HuH-7.5 (cell line): ENCODE results near the gene DOCK4.
A peak's percentile ranks its signal among the peaks of the same experiment; 100 is the strongest.

ENCODE experiments used
- DNase-seq: peaks from one replicate; pipeline ENCODE4 v3.0.0; 2011; ENCODE audit warnings: low spot score

The DOCK4 gene

DNA sequence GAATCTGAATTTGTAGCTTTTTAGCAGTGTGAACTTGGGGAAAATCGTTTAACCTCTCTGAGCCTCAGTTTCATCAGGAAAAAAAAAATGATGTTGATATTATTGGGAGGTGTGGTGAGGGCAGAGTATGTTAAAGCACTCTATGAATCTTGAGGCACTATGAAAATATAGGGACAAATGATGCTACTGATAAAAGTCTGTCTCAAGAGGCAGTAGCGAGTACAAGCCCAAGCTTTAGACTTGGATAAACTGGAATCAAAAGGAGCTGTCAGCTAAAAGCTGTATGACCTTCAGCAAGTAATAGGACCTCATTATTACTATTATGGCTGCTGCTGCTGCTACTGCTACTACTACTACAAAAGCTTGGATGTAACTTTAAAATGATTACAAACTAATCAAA lies 8.7 kb upstream of the DOCK4 start:
- DNase-seq: no peak

DNA sequence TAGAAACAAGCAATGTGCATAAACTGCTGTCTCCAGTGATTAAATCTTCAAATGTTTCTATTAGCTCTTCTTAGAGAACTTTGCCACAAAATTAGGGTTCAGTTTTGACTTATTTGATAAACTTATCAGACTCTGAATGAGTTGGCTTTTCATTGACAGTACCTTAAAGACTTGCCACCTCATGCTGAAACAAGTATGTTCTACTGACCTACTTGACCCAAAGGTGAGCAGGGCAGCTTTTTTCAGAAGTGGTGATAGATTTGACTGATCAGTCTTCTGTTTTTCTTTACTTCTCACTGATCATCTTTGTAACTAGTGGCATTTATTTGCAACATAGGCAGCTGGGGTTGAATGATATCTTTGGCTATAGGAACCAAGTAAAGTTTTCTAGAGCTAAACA lies 8.1 kb upstream of the DOCK4 start:
- DNase-seq: no peak

DNA sequence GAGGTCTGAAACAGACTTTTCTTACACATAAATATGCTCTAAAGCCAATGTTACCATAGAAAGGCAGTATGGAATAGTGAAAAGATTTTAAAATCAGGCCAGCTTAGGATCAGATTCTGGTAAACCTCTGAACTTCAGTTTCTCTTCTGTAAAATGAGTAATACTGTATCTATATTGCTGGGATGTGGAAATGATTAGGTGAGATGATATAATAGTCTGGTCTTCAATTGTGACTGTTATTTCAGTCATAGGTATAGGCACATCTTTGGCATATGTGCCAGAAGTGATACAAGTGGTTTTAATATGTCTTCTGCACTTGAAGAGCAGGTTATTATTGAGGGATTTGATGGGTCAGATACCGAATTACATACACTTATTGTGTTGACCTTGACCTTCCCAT lies 7.5 kb upstream of the DOCK4 start:
- no peak for DNase-seq

DNA sequence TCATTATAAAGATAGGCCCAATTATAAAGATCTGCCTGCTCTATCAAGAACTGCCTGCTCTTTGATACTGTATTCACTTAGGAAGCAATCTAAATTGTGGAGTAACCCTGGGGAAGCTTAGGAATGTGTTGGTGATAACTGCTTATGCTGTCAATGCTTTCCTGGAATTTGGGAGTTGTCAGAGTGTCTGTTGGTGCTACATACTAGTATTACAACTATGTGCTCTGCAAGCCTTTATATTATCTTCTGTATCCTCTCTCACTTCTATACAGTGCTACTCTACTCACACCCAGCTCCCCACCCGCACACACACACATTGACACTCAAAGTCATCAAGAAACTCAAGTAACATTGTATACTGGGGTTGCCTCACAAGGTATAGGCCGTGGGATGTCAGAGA lies 6.4 kb upstream of the DOCK4 start:
- no peak for DNase-seq

DNA sequence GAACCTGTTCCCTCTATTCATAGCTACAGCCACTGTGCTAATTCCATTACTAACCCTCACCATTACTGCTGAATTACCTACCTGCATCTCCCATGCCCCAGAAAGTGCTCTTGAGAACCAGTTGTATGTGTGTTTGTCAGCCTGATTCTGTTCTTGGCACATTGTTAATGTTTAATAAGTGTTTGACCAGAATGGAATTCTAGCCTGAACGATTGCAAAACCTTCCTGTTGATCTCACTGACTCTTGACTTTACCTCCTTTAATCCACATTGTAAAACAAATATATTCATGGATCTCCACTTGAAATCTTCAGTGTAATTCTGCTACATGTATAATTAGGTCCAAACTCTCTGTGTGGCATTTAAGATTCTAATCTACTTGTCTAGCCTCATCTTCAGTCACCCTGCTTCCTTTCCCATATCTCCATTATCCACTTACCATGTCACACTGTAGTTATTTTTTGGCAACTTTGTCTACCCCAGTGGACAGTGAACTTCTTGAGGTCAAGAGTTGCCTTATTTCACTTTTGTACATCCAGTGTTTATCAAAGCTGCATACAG lies 5.2 kb upstream of the DOCK4 start:
- DNase-seq: peak; percentile 32

DNA sequence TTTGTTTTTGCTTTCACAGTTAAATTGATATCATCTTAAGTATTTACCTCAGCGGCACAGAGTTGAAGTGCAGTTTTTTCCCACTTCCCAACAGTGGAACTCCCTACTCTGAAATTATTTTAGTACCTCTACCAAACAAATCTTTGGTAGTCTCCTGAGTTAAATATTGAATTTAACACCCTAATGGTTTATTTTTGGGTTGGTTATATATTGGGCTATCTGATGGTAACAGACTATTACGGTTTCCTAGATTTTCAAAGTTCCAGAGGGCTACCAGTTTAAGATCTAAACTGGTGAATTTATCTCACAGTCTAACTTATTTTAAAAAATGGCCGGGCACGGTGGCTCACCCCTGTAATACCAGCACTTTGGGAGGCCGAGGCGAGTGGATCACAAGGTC lies 1.6 kb upstream of the DOCK4 start:
- no peak for DNase-seq

DNA sequence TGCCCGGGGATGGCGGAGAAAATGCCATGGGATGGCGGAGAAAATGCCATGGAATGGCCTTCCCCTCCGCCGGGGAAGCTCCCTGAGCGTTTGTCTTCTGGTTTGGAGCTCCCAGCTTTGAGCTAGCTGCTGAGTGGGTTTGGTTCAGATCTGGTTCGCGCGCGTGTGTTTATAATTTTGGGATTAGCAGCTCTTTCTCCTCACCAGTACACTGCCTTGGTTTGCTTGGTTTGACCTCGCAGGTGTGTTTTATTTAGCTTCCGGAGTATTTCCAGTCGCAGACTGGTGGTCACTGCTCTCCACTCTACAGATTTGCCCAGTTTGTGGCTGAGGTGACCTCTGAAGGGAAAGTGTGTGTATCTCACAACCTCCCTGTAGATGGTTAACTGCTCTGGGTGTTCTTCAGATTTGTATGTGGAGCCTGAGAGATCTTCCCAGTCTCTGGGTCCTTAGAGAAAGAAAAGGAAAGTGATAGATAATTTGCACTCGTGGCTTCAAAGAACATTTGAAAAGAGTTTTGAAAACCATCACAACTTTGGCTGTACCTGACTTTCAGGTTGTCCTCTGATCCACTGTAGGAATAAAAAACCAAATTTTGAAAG lies 893 bp upstream of the DOCK4 start:
- peak; percentile 47 for DNase-seq

DNA sequence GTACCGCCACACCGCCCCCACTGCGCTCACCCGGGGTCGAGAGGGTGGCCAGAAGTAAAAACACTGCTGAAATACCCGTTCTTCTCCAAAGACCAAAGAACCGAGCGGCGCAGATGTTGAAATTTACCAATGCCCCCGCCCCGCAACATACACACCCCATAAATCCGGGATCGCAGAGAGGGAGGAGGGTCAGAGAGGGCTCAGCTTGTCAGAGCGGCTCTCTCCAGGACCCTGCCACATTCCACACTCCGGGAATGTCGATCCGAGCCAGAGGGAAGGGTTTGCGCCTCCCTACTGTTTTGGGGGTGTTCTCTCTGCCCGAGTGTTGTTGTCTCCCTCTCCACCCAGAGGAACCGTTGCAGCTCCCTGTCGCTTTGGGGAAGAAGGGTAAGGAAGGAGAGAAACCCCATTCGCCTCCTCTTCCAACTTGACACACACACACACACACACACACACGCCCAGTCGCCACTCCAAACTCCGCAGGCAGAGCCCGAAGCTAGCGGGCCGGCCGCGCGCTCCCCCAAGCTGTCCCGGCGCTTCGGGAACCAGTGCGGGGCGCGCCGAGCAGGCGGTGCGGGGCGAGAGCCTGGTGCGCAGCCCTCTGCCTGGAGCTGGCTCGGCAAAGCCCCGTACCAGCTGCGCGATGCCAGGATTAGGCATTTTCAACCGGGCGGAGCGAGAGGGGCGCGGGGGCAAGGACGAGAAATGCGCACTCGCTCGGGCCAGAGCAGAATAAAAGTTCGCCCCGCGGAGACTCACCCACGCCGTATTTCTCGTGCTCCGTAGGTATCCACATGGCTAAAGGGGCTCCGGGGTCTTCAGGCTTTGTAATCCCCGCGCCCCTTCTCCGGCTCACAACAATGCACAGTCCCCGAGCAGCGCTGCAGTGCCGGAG lies 609 bp downstream of the DOCK4 start:
- peak; percentile 58 for DNase-seq

DNA sequence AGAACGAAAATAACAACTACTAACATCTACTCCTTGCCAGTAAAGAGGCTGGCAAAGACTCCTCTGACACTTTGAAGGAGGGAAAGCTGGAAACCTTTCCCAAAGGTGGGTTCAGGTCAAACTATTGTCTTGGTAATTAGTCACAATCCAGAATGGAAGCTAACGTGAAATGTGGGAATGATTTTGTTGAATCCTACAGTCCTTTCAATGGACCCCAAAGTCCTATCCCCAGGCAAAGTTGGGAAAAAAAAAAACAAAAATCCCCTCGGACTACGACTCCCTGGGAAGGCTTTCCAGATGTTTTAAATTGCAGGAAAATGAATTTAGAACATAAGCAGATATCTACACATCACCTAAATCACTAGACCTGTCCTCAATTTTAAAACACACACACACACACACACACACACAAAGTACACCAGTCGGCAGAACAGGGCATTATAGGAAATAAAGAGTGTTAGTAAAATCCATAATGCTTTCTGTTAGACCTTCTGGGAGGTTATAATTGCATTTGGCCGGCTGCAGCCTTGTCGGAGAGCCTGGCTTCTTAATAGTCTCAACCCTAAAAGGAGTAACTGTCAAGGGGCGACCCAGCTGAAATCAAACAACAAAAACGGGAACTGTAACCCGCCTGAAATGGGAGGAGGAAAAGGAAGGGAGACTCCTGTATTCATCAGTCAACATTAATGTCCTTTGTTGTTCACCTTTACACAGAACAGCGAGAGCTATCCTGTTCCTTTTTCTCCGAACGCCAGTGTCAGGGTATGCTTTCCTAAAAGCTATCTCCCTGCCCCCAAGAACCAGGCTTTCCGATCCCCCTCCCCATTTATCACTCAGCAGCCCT lies 1.5 kb downstream of the DOCK4 start:
- DNase-seq: no peak

DNA sequence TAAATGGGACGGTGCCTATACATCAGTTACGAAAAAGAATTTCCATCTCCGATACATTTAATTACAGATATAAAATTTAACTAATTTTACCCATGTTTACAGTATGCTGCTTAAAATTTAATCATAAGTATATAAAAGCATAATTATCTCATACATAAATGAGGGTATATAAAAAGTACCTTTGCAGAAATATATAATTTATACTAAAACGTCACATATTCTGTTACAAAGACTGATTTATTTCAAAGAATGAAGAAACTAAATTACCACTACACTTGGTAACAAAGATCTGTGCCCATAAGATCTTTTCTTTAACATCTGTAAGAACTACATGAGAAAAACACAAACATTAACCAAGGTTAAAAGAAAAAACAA lies 2.8 kb downstream of the DOCK4 start:
- DNase-seq: no peak

DNA sequence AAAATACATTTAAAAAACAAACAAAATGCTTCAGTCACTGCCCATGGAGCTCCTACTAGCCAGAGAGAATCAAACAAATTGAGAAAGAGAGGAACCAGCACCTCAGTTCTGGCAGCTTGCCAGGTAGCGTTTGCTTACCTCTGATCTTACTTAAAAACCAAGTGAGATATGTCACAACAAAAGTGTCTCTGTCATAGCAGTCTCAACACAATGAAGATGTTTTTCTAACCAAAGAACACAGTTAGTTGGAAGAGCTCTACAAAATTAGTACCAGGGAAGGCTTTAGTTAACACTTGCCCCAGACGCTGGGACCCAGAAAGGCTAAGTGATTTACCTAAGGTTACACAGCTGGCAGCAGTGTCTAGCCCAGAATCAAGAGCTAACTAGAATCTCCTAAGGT lies 3.4 kb downstream of the DOCK4 start:
- DNase-seq: no peak

DNA sequence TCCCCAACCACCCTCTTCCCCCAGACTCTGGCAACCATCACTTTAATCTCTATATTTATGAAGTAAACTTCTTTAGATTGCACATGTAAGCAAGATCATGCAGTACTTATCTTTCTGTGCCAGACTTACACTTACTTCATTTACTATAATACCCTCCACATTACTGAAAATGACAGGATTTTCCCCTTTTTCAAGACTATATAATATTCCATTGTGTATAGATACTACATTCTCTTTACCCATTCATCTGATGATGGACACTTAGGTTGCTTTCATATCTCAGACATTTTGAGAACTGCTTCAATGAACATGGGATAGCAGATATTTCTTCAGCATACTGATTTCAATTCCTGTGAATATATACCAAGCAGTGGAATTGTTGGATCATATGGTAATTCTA lies 4.4 kb downstream of the DOCK4 start:
- DNase-seq: no peak

DNA sequence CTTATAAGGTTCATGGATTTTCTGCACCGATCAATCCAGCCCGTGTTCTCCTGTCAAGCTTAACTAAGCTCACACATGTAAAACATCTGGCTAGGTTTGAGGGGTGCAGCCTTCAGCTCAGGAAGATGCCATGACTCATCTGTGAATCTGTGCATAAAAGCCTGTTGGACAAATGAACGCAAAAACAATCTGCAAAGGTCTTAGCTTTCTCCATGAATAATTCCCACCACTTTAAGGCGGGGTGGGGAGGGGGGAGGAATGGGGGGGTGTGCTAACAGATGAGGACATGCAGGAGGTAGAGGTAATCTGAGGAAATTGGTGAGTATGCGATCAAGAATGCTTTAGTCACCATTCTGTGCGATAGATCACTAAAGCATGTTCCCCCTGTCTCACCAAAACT lies 4.8 kb downstream of the DOCK4 start:
- no peak for DNase-seq

DNA sequence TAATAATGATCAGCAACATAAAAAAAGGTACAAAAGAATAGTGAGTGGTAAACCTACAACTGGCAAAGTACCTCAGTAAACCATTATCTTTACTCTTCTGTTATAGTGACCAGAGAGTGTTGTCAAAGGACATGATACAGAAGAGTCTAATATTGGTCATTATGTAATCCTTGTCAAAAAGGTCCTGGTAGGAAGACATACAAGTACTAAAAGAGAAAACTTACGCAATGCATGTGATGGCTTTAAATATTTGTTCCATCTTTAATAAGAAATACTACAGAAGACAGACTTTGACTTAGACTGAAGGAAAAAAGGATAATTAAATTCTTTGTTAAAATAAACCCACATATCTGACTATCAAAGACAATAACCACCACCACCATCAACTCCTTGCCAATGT lies 6.5 kb downstream of the DOCK4 start:
- no peak for DNase-seq

DNA sequence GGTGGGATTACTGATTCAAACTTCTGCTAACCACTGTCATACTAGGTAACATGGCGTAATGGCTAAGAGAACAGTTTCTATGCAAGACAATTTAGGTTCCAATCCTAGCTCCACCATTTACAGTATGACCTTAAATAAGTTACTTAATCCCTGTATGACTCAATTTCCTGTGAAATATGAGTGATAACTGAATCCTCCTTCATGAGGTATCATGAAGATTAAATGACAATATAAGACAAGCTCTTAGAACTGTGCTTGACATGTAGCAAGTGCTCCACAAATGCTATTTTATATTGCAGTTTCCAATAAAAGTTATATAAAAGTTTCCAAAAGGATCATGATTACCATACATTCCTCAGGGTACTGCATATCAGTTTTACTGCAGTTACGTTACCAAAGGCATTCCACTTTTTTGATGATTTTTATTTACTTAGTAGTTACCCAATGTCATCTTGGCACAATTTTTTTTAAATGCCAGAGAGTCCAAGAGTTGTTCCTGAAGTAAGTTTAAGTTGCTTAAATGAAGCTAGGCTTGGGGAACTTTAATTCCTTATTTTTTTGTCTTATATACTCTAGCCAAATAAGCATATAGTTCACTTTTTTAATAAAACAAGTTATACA lies 7.1 kb downstream of the DOCK4 start:
- no peak for DNase-seq

DNA sequence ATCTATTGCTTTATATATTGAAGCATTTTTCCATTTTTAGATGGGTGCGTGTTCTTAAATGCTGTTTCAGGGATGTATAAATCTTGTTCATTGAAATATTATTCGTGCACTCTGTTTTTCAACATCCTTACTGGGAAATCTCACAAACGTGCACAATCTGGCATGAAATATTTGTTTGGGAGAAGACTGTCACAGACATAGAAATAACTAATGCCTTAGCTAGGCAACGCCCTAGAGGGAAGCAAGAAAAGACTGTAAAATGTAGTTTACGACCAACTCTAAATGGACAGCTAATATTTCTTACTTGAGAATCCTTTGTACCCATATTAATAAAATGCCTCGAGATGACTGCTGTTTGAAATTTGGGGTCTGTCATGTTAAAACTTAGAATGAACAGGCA lies 8.9 kb downstream of the DOCK4 start:
- DNase-seq: no peak

DNA sequence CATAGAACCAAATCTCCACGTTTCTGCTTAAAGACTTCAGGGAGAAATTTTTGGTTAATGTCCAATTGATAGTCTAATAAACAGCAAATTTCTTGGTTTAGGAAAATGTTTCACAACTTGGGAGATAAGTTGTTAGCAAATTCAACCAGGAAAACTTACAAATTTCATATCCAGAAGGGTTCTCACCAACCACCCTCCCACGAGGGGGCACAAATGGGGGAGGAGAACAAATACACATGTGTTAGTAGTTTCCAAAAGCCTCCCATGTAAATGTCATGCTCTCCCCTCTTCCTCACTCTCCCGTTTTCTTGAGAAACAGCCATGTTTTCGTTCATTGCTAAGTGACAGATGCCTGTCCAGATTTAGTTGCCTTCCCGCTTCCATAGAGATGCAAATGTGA lies 10.5 kb downstream of the DOCK4 start:
- DNase-seq: no peak

DNA sequence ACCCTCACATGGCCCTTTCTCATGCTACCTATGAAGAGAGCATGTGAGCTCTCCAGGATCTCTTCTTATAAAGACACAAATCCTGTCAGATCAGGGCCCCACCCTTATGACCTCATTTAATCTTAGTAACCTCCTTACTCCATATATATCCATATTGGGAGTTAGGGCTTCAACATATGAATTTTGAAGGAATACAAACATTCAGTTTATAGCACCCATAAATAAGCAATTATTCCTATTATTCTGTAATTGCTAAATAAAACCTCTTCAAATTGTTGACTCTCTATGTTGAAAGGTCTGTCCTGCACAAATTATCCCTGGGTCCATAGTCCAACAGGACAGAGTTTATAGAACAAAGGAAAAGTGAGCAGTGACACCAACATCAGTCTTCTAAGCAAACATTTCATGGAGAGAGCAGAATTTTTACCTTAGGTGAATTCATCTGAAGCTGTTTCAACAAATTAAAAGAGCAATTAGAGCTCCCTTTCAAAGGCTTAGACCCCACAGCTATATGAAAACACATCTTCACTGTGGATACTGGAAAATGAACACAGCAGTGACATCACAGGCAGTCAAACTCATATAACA lies 12.2 kb downstream of the DOCK4 start:
- DNase-seq: no peak

DNA sequence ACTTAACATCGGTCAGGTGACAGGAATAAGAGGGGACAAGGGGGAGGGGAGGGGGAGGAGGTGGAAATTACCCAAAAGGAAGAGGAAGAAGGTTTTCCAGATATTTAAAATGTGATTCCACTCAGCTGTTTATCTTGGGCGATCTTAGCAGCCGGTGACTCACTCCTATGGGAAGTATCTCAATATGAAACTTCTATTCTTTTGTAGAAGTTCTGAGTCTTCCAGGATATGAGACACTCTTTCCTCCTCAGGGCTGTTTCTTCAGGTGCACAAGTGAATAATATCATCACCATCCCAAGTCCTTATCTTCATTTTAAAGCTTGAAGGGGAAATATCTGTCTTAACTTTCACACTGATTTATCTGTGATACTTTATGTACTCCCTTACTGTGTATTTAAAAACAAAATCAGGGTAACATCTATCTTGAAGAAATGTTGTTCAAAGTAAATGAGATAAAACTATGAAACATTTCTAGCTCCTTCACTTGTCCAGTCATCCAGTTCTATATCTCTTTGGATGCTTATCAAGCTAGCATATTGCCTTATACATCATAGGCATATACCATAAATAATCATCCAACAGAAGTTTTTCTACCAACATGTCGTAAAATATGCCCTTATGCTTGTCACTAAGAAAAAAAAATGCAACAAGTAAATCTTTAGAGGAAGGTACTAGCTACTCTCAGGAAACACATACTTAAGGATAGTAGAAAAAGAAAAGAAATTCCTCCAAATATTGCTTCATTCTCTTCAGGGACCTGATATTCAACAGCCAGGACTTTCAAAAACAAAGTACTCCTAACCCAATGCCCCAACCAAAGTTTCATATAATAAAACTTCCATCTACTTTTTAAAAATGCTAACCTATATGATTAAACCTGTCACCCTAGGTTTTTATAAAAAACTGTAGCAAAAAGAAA lies 13.7 kb downstream of the DOCK4 start:
- no peak for DNase-seq

DNA sequence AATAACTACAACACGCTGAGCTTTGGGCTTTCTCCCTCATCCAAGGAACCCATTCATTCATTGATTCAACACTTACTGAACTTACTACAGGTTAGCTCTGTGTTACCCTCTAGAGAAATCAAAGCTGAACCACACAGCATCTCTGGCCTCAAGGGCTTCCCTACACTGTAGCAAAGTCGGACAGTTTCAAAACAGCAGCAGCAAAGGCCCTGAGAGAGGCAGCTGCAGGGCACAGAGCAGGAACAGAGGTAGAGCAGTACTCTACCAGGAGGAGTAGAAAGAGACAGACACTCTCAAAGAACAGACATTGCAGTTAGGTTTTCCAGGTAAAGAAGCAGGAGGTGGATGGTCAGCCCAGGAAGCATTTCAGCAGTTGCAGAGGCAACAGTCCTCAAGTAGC lies 16.1 kb downstream of the DOCK4 start:
- DNase-seq: no peak

DNA sequence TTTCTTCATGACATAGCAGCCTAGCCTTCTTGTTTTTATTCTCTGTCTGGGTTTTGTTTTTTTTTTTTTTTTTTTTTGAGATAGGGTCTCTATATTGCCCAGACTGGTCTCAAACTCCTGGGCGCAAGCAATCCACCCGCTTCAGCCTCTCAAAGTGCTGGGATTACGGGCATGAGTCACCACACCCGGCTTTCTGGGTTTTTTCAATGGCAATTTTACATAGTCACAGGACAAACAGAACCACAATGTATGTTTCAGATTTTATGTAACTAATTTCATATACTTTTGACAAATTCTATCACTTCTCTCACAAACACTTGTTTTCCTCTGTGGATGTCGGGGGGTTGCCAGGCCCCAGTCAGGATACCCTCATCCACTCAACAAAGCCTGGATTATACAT lies 16.5 kb downstream of the DOCK4 start:
- DNase-seq: no peak
